Brain microvascular endothelial cell (primary cell): ENCODE results near the gene MSI2.
A peak's percentile ranks its signal among the peaks of the same experiment; 100 is the strongest.

Experiments
- DNase-seq: peaks from one replicate; pipeline ENCODE4 v3.0.0-alpha.2; 2020
- H3K27ac ChIP-seq: fragments of 250-450 bp; sonication (Bioruptor Pico); 2 replicates; pipeline ENCODE4 v1.5.1; 2020; ENCODE audit warnings: mild to moderate bottlenecking, moderate library complexity
- H3K27me3 ChIP-seq: fragments of 250-450 bp; sonication (Bioruptor Pico); replicated peaks from 2 replicates; pipeline ENCODE4 v1.5.1; 2020; ENCODE audit warnings: mild to moderate bottlenecking
- H3K36me3 ChIP-seq: fragments of 250-450 bp; sonication (Bioruptor Pico); replicated peaks from 2 replicates; pipeline ENCODE4 v1.5.1; 2020; ENCODE audit warnings: mild to moderate bottlenecking
- H3K4me3 ChIP-seq: 2 replicates; pipeline ENCODE4 v1.5.1; 2011; ENCODE audit warnings: low read depth, mild to moderate bottlenecking, control low read depth, low read length, moderate library complexity
- CTCF ChIP-seq: IDR thresholded peaks from 2 replicates; pipeline ENCODE4 v1.5.1; 2011; ENCODE audit warnings: low read depth, mild to moderate bottlenecking, moderate library complexity, low read length, control low read depth, inconsistent platforms; ENCODE audit errors: missing control alignments
- in situ Hi-C: cut with HindIII; loops from 2 replicates; pipeline ENCODE4 v1.10.0; 2017; ENCODE audit warnings: low sequenced_read_pairs, low pct_ligation_motif_present

The MSI2 gene

GRCh38 chr17:57499648-57500049 is 243.3 kb downstream of the MSI2 start:
- in situ Hi-C loops = no loop called here
- no peaks in the 10 kb centered on the region for H3K27me3 ChIP-seq
- H3K4me3 ChIP-seq = no peak overlapping the region
- DNase-seq = peak; percentile 18
- H3K27ac ChIP-seq = no peak overlapping the region
- peak; percentile 35 for TF ChIP-seq CTCF
- H3K36me3 ChIP-seq = no peaks in the 10 kb centered on the region

GRCh38 chr17:57501016-57501415 is 244.7 kb downstream of the MSI2 start:
- Histone ChIP-seq H3K27me3 (no peaks in the 10 kb centered on the region), H3K36me3 (no peaks in the 10 kb centered on the region), H3K4me3 (no peak overlapping the region), H3K27ac (no peak overlapping the region)
- TF ChIP-seq CTCF = no peak
- in situ Hi-C loops = no loop called here
- DNase-seq = no peak

GRCh38 chr17:57502022-57502421 is 245.7 kb downstream of the MSI2 start:
- in situ Hi-C loops = no loop called here
- no peak for DNase-seq
- no peak for TF ChIP-seq CTCF
- no peaks in the 10 kb centered on the region for H3K27me3 ChIP-seq
- no peak overlapping the region for H3K4me3 ChIP-seq
- H3K36me3 ChIP-seq = no peaks in the 10 kb centered on the region
- no peak overlapping the region for H3K27ac ChIP-seq

GRCh38 chr17:57502811-57503241 is 246.5 kb downstream of the MSI2 start:
- DNase-seq = no peak
- Histone ChIP-seq H3K27me3 (no peaks in the 10 kb centered on the region), H3K36me3 (no peaks in the 10 kb centered on the region), H3K27ac (no peak overlapping the region), H3K4me3 (no peak overlapping the region)
- TF ChIP-seq CTCF = no peak
- in situ Hi-C loops = no loop called here

DNA sequence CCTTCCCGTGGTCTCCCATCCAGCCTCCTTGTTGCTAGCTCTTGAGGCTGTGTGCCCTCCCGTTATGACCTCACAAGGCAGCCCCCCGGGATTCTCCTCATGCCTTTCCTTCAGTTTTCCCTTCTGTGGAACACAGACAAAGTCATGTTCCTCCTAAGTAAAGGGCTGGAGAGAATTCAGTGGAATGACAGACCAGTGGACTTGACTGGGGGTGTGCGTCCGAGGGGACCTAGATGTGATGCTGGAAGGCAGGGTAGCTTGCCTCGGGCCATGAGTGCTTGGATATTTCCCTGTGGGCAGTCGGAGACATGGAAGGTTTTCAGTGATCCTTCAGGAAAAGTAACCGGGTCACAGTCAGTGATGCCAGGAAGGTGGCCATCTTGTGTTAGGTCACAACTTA is 247.9 kb downstream of the MSI2 start:
- no peak for TF ChIP-seq CTCF
- H3K27ac ChIP-seq = no peak overlapping the region
- H3K4me3 ChIP-seq = no peak overlapping the region
- no peak for DNase-seq
- H3K36me3 ChIP-seq = no peaks in the 10 kb centered on the region
- in situ Hi-C loops = no loop called here
- no peaks in the 10 kb centered on the region for H3K27me3 ChIP-seq
